ENCODE measurements around the gene FGF4. TPM values are rescaled to one million over a fixed set of nuclear protein-coding genes. Genes with fewer than 3 reads are reported as not detected.

The FGF4 gene
- polyA plus RNA-seq, 4 donors: 0.01 to 0.03 TPM; not detected in 2

GRCh38 chr11:69791276-69792180, 16.4 kb upstream of the FGF4 start:
- H3K27me3 ChIP-seq (ENCODE audit: control insufficient read depth in 3 of 3, insufficient read depth in 3 of 3, low read length in 3 of 3): no peaks in the 10 kb centered on the region
- no peak overlapping the region for H3K4me3 ChIP-seq (ENCODE audit: low read depth in 1 of 3, low read length in 3 of 3)
- no peak overlapping the region for H3K27ac ChIP-seq (ENCODE audit: low read depth in 1 of 3, low read length in 2 of 3)
- no peaks in the 10 kb centered on the region for H3K36me3 ChIP-seq (ENCODE audit: control insufficient read depth in 3 of 3, insufficient read depth in 2 of 3, low read depth in 1 of 3, low read length in 3 of 3)
- no peak for FAIRE-seq
- H3K4me1 ChIP-seq (ENCODE audit: control insufficient read depth in 3 of 3, insufficient read depth in 2 of 3, low read depth in 1 of 3, low read length in 2 of 3): no peaks in the 10 kb centered on the region
- DNase-seq: no peak
- WGBS, 3 donors: 69 to 85% (median 74%) methylated on average over 25 of the region's 25 CpGs
- H3K9me3 ChIP-seq (ENCODE audit: control insufficient read depth in 2 of 2, insufficient read depth in 1 of 2, low read depth in 1 of 2, low read length in 1 of 2): no peaks in the 10 kb centered on the region

GRCh38 chr11:69788956-69789355, 13.8 kb upstream of the FGF4 start:
- Histone ChIP-seq H3K9me3 (ENCODE audit: control insufficient read depth in 2 of 2, insufficient read depth in 1 of 2, low read depth in 1 of 2, low read length in 1 of 2) (no peaks in the 10 kb centered on the region), H3K27me3 (ENCODE audit: control insufficient read depth in 3 of 3, insufficient read depth in 3 of 3, low read length in 3 of 3) (no peaks in the 10 kb centered on the region), H3K36me3 (ENCODE audit: control insufficient read depth in 3 of 3, insufficient read depth in 2 of 3, low read depth in 1 of 3, low read length in 3 of 3) (no peaks in the 10 kb centered on the region), H3K4me1 (ENCODE audit: control insufficient read depth in 3 of 3, insufficient read depth in 2 of 3, low read depth in 1 of 3, low read length in 2 of 3) (no peaks in the 10 kb centered on the region), H3K27ac (ENCODE audit: low read depth in 1 of 3, low read length in 2 of 3) (no peak overlapping the region), H3K4me3 (ENCODE audit: low read depth in 1 of 3, low read length in 3 of 3) (no peak overlapping the region)
- DNase-seq (no peak), FAIRE-seq (no peak)
- WGBS, 3 donors: 87 to 91% (median 88%) methylated on average over 11 of the region's 11 CpGs

GRCh38 chr11:69787906-69788305, 12.8 kb upstream of the FGF4 start:
- Histone ChIP-seq H3K4me3 (ENCODE audit: low read depth in 1 of 3, low read length in 3 of 3) (no peak overlapping the region), H3K27me3 (ENCODE audit: control insufficient read depth in 3 of 3, insufficient read depth in 3 of 3, low read length in 3 of 3) (no peaks in the 10 kb centered on the region), H3K9me3 (ENCODE audit: control insufficient read depth in 2 of 2, insufficient read depth in 1 of 2, low read depth in 1 of 2, low read length in 1 of 2) (no peaks in the 10 kb centered on the region), H3K36me3 (ENCODE audit: control insufficient read depth in 3 of 3, insufficient read depth in 2 of 3, low read depth in 1 of 3, low read length in 3 of 3) (no peaks in the 10 kb centered on the region), H3K27ac (ENCODE audit: low read depth in 1 of 3, low read length in 2 of 3) (no peak overlapping the region), H3K4me1 (ENCODE audit: control insufficient read depth in 3 of 3, insufficient read depth in 2 of 3, low read depth in 1 of 3, low read length in 2 of 3) (no peaks in the 10 kb centered on the region)
- FAIRE-seq (no peak), DNase-seq (no peak)
- WGBS, 3 donors: 84 to 88% (median 86%) methylated on average over 10 of the region's 10 CpGs

GRCh38 chr11:69787457-69787856, 12.3 kb upstream of the FGF4 start:
- no peaks in the 10 kb centered on the region for H3K4me1 ChIP-seq (ENCODE audit: control insufficient read depth in 3 of 3, insufficient read depth in 2 of 3, low read depth in 1 of 3, low read length in 2 of 3)
- FAIRE-seq (no peak), DNase-seq (no peak)
- 49 to 69% (median 65%) methylated on average over 4 of the region's 4 CpGs for WGBS, 3 donors
- no peak overlapping the region for H3K27ac ChIP-seq (ENCODE audit: low read depth in 1 of 3, low read length in 2 of 3)
- no peaks in the 10 kb centered on the region for H3K36me3 ChIP-seq (ENCODE audit: control insufficient read depth in 3 of 3, insufficient read depth in 2 of 3, low read depth in 1 of 3, low read length in 3 of 3)
- no peak overlapping the region for H3K4me3 ChIP-seq (ENCODE audit: low read depth in 1 of 3, low read length in 3 of 3)
- no peaks in the 10 kb centered on the region for H3K9me3 ChIP-seq (ENCODE audit: control insufficient read depth in 2 of 2, insufficient read depth in 1 of 2, low read depth in 1 of 2, low read length in 1 of 2)
- no peaks in the 10 kb centered on the region for H3K27me3 ChIP-seq (ENCODE audit: control insufficient read depth in 3 of 3, insufficient read depth in 3 of 3, low read length in 3 of 3)

- WGBS, 3 donors: 27 to 73% (median 46%) methylated on average over 8 of the region's 8 CpGs
- peaks cover 0 to 34% (median 6%) of the 10 kb centered on the region in 3 donors for H3K27me3 ChIP-seq (ENCODE audit: control insufficient read depth in 3 of 3, insufficient read depth in 3 of 3, low read length in 3 of 3)
- no peak for FAIRE-seq
These were observed 6.1 kb upstream of the FGF4 start for GRCh38 chr11:69781241-69781640.

GRCh38 chr11:69778373-69778772, 3.2 kb upstream of the FGF4 start:
- Histone ChIP-seq H3K27me3 (ENCODE audit: control insufficient read depth in 3 of 3, insufficient read depth in 3 of 3, low read length in 3 of 3) (peaks cover 13 to 54% (median 24%) of the 10 kb centered on the region in 3 donors), H3K4me1 (ENCODE audit: control insufficient read depth in 3 of 3, insufficient read depth in 2 of 3, low read depth in 1 of 3, low read length in 2 of 3) (no peaks in the 10 kb centered on the region), H3K4me3 (ENCODE audit: low read depth in 1 of 3, low read length in 3 of 3) (no peak overlapping the region), H3K36me3 (ENCODE audit: control insufficient read depth in 3 of 3, insufficient read depth in 2 of 3, low read depth in 1 of 3, low read length in 3 of 3) (no peaks in the 10 kb centered on the region), H3K9me3 (ENCODE audit: control insufficient read depth in 2 of 2, insufficient read depth in 1 of 2, low read depth in 1 of 2, low read length in 1 of 2) (no peaks in the 10 kb centered on the region), H3K27ac (ENCODE audit: low read depth in 1 of 3, low read length in 2 of 3) (no peak overlapping the region)
- WGBS, 3 donors: 84 to 85% (median 84%) methylated on average over 8 of the region's 8 CpGs
- FAIRE-seq: no peak
- DNase-seq: no peak

More at GRCh38 chr11:69781241-69781640, 6.1 kb upstream of the FGF4 start:
- Histone ChIP-seq H3K36me3 (ENCODE audit: control insufficient read depth in 3 of 3, insufficient read depth in 2 of 3, low read depth in 1 of 3, low read length in 3 of 3) (no peaks in the 10 kb centered on the region), H3K4me1 (ENCODE audit: control insufficient read depth in 3 of 3, insufficient read depth in 2 of 3, low read depth in 1 of 3, low read length in 2 of 3) (no peaks in the 10 kb centered on the region), H3K27ac (ENCODE audit: low read depth in 1 of 3, low read length in 2 of 3) (no peak overlapping the region), H3K4me3 (ENCODE audit: low read depth in 1 of 3, low read length in 3 of 3) (no peak overlapping the region), H3K9me3 (ENCODE audit: control insufficient read depth in 2 of 2, insufficient read depth in 1 of 2, low read depth in 1 of 2, low read length in 1 of 2) (no peaks in the 10 kb centered on the region)
- DNase-seq: no peak

- Histone ChIP-seq H3K9me3 (ENCODE audit: control insufficient read depth in 2 of 2, insufficient read depth in 1 of 2, low read depth in 1 of 2, low read length in 1 of 2) (no peaks in the 10 kb centered on the region), H3K4me1 (ENCODE audit: control insufficient read depth in 3 of 3, insufficient read depth in 2 of 3, low read depth in 1 of 3, low read length in 2 of 3) (no peaks in the 10 kb centered on the region), H3K27me3 (ENCODE audit: control insufficient read depth in 3 of 3, insufficient read depth in 3 of 3, low read length in 3 of 3) (peaks cover 13 to 72% (median 39%) of the 10 kb centered on the region in 3 donors), H3K36me3 (ENCODE audit: control insufficient read depth in 3 of 3, insufficient read depth in 2 of 3, low read depth in 1 of 3, low read length in 3 of 3) (no peaks in the 10 kb centered on the region), H3K27ac (ENCODE audit: low read depth in 1 of 3, low read length in 2 of 3) (no peak overlapping the region), H3K4me3 (ENCODE audit: low read depth in 1 of 3, low read length in 3 of 3) (no peak overlapping the region)
- WGBS, 3 donors: 3 to 7% (median 4%) methylated on average over 80 to 107 of the region's 107 CpGs
- FAIRE-seq: no peak
- peak in 1 of 2 donors; percentile 7 for DNase-seq
These were observed 583 bp downstream of the FGF4 start for GRCh38 chr11:69774354-69775162.

GRCh38 chr11:69773626-69774353, 1.4 kb downstream of the FGF4 start:
- Histone ChIP-seq H3K9me3 (ENCODE audit: control insufficient read depth in 2 of 2, insufficient read depth in 1 of 2, low read depth in 1 of 2, low read length in 1 of 2) (peaks cover 0 to 3% of the 10 kb centered on the region in 2 donors), H3K4me1 (ENCODE audit: control insufficient read depth in 3 of 3, insufficient read depth in 2 of 3, low read depth in 1 of 3, low read length in 2 of 3) (no peaks in the 10 kb centered on the region), H3K36me3 (ENCODE audit: control insufficient read depth in 3 of 3, insufficient read depth in 2 of 3, low read depth in 1 of 3, low read length in 3 of 3) (no peaks in the 10 kb centered on the region), H3K27ac (ENCODE audit: low read depth in 1 of 3, low read length in 2 of 3) (no peak overlapping the region), H3K27me3 (ENCODE audit: control insufficient read depth in 3 of 3, insufficient read depth in 3 of 3, low read length in 3 of 3) (peaks cover 13 to 71% (median 39%) of the 10 kb centered on the region in 3 donors), H3K4me3 (ENCODE audit: low read depth in 1 of 3, low read length in 3 of 3) (no peak overlapping the region)
- WGBS, 3 donors: 12 to 14% (median 13%) methylated on average over 28 to 30 of the region's 30 CpGs
- no peak for FAIRE-seq
- no peak for DNase-seq

Measured in small intestine (tissue), 7 donors.